SKM-1 treated with dmso at 0.1 percent for 144 hours (cell line): ENCODE measurements around the gene INPP5A.
"Not testable (repeated sequence)": the region's sequence is repeated elsewhere in the genome, so short reads cannot be mapped to it uniquely, and the experiment has no call there.

Experiments
- DNase-seq: peaks from one replicate; lab custom pipeline; 2025; ENCODE audit not compliant: unreplicated experiment; lab: John Stamatoyannopoulos, UW

Gene INPP5A

DNA sequence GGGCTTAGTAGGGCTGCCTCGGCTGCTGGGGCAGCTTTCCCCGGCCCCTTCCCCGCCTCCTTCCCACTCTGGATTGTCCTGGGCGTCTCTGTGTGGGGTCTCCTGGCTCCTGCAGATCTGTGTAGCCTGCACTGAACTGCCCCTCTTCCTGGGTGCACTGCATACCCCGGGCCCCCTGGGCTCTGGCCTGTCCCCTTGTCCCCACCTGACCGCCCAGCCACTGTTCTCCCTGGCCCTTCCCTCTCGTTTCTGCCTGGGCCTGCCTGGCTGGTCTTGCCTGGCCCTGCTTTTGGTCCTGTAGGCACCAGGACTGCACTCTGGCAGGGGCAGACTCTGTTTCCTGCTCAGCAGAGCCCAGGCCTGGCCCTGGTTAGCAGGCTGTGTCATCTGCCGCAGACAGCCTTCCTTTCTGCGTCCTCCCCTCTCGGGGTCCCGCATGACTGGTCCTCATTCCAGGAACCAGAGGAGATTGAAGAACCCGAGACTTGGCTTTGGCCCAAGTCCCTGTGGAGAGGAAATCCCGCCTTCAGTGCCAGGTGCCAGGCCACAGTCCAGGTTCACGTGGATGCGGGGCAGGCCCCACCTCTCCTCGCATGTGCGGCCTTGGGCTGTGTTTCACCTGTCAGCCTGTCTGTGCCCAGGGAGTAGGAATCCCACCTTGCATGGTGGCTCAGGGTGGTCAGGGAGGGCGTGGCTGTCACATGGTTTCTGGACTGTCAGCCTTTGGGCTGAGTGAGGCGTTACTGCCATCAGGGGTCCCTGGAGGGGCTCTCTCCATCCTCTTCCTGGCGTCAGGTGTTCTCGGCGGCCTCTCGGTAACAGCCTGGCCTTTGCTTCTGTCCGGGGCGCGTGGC lies 9.2 kb downstream of the INPP5A start:
- no peak for DNase-seq

DNA sequence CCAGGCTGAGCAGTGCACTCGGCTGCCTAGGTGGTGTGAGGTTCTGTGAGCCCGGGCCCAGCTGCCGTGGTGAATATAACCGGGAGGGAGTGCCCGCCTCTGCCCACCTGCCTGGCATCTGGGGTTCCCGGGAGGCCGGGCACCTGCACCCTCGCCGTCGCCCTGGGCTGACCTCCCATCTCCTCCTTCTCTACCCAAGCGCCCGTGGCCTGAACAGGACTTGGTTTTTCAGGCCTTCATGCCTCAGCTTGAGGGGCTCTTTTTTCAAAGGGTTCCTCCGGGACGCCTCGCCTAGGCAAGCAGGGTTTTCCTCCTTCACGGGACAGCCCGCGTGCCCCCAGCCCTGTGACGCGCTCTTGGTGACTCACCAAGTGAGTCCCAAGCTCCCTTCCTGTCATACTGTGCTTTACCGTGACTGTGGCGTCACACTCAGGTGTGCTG lies 9.9 kb downstream of the INPP5A start:
- DNase-seq = no peak

DNA sequence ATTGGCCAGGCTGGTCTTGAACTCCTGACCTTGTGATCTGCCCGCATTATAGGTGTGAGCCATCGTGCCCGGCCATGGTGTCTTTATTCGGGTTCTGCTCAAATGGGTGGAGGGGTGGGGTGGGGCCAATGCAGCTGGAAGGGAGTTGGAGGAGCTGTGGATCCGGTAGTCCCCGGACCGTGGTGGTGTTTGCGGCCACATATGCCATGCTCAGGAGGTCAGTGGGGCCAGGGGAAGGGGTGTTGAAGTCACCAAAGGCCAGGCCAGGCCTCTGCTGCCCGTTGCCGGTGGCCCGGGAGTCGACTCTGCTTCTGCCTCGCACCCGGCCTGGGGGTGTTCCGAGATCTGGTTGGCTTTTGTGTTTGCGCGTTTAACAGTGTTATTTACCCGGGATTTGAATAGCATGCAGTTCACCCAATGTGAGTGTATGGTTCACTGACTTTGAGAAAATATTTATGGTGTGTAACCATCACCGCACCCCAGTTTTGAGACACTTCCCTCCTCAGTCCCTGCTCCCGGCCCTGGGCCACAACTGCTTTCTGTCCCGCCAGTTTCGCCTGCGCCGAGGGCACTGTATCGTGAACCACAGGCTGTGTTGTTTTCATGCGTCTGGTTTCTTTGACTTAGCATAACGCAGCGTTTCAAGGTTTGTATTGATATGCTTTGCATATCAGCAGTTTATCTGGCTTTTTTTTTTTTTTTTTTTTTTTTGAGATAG lies 10.7 kb downstream of the INPP5A start:
- no peak for DNase-seq

DNA sequence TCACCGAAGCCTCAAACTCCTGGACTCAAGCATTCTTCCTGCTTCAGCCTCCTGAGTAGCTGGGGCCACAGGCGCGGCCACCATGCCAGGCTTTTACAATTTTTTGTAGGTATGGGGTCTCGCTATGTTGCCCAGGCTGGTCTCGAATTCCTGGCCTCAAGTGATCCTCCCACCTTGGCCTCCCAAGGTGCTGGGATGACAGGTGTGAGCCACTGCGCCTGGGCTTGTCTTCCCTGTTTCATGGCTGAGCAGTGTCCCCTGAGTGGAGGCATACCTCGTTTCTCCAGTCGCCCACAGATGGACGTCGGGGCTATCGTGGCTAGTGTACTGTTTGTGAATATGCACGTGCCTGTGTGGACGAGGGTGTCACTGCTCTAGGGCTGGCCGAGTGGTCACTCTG lies 11.3 kb downstream of the INPP5A start:
- DNase-seq = no peak

DNA sequence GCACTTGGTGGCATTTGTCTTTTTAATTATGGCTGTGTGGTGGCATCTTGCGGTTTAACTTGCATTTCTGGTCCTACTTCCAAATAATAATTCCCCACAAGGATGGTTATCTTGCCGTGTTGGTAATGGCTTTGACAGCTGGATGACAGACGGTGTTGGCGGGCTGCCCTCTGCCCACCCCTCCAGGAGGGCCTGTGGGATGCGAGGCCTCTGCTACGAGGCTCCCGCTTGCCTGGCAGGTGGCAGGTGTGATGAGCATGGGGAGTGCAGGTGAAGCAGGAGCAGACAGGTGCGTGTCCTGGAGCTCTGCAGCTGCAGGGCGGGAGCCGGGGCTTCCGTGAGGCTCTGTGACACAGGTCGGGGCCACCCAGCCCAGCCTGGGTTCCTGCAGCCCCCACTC lies 11.8 kb downstream of the INPP5A start:
- no peak for DNase-seq

DNA sequence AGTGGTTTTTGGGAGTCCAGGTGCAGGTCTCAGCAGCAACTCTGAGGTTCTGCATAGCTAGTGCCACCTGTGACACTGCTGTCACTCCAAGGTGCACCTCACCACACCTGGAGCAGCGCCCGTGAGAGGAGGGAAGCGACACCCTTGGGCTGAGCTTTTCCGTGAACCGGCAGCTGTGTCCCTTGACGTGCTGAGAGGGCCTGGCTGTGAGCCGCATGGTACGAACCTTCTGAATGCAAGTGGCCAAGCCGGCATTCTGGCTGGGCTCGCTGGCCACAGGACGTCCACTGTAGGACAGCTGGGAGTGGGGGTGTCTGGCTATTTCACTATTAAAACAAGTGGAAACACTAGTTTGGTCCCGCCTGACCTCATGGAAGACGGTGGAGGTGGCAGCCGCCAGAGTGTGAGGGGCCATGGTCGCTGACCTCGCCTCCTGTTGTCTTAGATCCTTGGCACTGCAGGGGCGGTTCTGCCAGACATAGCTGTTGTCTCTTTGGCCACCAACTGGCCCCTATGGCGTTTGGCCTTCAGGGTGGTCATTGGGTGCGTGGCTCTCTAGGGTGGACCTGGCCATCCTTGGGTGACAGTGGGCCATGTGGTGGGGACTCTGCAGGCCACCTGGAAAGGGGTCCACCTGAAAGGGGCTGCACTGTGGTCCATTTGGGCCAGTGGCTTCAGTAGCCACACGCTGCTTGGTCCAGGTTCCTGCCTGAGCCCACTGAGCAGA lies 12.9 kb downstream of the INPP5A start:
- no peak for DNase-seq

DNA sequence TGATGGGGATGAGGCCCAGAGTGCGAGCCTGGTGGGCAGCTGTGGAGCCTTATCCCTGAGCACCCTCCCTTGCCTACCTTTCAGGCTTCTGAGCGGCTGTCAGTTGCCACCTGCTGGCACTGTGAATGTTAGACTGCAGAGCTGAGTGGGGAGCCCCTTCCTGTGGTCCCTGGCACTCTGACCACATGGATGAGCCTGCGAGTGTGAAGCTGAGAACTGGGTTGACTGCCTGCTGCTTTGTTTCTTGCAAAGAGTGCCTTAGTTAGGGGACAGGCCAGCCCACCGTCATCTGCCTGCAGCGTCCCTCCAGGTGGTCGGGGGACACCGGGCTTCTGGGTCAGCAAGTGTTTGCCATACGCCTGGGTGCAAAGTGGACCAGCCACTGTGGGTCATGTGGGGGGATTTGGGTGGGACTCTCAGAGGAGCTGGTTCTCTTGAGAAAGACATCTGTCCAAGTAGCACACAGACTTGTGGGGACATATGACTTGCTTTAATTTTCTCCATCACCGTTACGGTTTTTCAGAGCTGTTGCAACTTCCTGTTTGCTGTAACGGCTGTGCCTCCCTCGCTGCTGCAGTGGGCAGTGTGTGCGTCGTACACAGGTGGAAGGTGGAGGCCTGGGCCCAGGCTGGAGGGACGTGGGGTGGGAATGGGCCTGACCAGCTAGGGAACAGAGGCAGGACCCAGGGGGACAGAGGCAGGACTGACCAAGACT lies 13.7 kb downstream of the INPP5A start:
- DNase-seq = peak; percentile 87

DNA sequence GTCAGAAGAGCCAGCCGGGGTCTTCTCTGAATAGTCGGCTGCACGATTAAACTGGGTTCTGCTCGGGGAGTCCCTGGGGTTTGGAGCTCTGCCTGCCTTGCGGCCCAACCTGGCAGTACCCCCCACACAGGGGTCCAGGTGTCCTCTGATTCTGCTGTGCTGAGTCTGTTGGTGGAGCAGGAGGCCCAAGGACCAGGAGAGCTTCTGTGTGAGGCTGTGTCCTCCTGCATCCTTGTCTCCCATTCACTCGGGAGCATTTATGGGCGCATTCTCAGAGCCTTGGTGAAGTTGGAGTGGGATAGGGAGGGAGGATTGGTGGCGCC lies 14.2 kb downstream of the INPP5A start:
- no peak for DNase-seq

DNA sequence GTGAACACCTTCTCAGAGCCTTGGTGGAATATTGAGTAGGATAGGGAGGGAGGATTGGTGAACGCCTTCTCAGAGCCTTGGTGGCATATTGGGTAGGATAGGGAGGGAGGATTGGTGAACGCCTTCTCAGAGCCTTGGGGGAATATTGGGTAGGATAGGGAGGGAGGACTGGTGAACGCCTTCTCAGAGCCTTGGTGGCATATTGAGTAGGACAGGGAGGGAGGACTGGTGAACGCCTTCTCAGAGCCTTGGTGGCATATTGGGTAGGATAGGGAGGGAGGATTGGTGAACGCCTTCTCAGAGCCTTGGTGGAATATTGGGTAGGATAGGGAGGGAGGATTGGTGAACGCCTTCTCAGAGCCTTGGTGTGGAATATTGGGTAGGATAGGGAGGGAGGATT lies 15.0 kb downstream of the INPP5A start:
- DNase-seq = not testable (repeated sequence)

DNA sequence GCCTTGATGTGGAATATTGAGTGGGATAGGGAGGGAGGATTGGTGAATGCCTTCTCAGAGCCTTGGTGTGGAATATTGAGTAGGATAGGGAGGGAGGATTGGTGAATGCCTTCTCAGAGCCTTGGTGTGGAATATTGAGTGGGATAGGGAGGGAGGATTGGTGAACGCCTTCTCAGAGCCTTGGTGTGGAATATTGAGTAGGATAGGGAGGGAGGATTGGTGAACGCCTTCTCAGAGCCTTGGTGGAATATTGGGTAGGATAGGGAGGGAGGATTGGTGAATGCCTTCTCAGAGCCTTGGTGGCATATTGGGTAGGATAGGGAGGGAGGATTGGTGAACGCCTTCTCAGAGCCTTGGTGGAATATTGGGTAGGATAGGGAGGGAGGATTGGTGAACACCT lies 16.0 kb downstream of the INPP5A start:
- not testable (repeated sequence) for DNase-seq

DNA sequence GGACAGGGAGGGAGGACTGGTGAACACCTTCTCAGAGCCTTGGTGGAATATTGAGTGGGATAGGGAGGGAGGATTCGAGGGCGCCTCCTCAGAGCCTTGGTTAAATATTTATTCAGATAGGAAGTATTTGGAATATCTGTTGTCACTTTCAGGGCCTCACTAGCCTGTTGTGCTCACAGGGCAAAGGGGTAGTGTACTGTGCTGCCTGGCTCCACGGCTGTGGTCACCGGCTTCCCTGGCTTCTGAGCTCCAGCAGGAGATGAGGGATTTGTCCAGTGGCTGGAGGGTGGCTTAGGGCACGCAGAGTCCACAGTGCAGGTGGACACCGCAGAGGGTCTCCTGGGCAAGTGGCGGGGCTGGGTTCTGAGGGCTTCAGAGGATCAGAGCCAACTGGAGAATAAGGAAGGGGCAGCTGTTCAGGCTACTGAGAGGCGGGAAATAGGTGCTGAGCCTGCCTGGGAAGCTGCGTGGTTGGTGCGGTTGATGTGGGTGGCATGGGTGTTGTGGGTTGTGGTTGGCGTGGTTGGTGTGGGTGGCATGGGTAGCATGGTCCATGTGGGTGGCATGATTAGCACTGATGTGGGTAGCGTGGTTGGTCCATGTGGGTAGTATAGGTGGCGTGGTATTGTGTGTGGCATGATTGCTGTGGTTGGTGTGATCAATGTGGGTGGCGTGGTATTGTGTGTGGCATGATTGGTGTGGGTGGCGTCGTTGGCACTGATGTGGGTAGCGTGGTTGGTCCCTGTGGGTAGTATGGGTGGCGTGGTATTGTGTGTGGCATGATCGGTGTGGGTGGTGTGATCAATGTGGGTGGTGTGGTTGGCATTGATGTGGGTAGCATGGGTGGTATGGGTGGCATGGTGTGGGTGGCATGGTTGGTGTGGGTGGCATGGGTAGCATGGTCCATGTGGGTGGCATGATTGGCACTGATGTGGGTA lies 16.7 kb downstream of the INPP5A start:
- DNase-seq = no peak

DNA sequence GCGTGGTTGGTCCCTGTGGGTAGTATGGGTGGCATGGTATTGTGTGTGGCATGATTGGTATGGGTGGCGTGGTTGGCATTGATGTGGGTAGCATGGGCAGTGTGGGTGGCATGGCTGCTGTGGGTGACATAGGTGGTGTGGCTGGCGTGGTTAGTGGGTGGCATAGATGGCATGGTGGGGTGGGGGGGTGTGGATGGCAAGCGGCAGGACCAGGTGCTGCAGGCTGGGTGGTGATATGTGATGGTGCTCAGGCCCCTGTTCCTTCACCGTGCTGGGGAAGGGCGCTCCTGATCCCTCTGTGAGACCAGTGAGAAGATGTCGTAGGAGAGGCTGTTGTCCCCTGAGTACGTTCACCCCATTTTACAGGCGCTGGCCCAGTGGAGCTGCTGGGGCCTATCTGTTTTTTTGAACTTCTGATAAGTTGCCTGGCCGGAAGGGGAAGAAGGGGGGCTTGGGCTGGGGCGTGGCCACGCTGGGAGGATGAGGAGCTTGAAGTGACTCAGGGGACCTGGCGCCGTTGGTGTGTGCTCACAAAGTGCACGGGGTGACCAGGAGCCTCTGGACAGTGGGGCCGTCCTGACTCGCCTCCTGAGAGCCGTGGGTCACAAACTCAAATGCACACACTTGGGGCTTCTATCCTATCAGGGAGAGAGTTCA lies 17.5 kb downstream of the INPP5A start:
- DNase-seq = no peak

DNA sequence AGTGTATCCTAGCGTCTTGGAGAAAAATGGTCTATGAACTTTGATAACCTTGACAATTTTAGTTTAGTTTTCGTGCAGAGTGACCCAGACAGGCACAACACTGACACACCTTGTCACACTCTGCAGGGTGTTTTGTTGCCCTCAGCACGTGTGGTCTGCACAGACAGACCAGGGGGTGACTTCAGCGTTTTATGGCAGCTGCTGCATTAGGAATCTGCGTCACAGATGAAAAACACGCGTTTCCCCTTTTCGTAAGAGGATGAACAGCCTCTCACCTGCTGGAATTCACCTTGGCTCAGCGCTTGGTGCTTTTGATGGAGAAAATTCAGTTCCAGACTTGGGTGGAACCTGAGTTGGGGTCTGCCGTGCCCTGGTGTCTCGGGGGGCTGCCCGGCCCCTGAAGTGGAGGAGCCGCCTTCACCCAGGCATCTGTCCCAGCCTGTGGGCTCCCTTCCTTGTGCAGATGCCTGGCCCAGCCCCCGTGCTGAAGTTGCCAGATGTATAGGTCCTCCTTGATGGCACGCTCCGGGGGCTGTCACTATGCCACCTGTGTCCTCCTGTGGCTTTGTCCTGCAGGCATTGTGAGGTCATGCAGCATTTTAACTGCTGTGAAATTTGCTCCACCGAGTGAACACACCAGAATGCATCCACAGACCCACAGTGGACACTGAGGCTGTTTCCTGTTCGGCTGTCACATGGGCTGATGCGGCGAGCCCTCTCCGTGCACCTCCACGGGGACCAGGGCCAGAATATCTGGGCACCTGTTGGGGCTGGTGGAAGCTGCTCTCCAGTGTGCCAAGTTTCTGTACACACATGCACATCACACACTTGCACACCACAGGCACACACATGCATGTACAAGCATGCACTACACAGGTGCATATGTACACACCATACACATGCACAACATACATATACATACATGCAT lies 18.3 kb downstream of the INPP5A start:
- no peak for DNase-seq

DNA sequence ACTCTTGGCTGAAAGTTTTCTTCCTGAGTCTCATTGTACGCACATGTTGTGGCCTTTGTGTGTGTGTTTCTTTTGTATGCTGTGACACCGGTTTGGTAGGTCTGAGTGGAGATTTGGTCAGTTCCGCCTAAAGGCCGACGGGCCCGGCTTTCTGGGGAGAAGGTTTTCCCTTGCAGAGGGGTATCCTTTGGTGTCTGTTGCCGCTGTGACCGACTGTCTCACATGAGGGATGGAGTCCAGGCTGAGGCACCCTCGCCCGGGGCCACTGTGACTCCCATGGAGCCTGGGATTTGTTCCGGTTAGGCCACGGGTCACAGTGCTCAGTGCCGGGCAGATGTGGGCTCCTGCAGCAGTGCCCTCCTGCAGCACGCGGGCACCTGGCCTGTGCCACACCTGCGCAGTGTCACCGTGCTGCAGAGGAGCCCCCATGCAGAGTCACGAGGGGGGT lies 19.4 kb downstream of the INPP5A start:
- no peak for DNase-seq

DNA sequence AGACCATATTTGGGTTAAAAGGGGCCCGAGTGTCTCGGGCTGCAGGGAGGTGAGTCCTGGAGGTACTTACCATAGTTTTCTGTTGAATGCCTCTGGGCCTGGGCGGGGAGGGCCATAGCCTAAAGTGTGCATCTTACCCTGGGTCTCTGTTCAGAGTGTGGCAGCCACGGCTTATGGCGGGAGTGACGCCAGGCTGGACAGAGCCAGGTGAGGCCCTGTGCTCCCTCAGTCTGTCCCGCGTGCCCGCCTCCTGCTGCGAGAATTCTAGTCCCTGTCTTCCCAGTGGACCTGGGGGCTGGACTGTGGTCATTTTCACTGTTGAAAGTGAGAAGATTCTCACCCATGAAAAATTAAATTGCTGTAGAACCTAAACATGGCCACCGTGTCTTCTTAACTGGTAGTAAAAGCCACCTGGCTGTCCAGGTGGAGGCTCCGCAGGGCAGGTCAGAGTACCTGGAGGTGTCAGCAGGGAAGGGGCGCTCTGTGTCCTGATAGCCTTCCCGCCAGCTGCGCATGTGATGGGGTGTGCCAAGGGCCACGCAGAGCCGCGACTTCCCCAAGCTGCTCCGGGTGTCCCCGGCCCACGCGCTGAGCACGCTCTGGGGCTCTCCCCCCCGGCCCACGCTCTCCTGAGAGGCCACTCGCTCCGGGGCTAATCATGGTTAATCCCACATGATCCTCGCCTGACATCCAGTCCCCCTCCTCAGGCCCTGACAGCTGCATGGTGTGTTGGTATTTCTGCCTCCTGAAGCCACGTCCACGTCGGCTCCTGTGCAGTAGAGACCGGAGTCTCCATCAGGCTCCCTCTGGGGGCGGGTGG lies 20.3 kb downstream of the INPP5A start:
- DNase-seq = no peak

DNA sequence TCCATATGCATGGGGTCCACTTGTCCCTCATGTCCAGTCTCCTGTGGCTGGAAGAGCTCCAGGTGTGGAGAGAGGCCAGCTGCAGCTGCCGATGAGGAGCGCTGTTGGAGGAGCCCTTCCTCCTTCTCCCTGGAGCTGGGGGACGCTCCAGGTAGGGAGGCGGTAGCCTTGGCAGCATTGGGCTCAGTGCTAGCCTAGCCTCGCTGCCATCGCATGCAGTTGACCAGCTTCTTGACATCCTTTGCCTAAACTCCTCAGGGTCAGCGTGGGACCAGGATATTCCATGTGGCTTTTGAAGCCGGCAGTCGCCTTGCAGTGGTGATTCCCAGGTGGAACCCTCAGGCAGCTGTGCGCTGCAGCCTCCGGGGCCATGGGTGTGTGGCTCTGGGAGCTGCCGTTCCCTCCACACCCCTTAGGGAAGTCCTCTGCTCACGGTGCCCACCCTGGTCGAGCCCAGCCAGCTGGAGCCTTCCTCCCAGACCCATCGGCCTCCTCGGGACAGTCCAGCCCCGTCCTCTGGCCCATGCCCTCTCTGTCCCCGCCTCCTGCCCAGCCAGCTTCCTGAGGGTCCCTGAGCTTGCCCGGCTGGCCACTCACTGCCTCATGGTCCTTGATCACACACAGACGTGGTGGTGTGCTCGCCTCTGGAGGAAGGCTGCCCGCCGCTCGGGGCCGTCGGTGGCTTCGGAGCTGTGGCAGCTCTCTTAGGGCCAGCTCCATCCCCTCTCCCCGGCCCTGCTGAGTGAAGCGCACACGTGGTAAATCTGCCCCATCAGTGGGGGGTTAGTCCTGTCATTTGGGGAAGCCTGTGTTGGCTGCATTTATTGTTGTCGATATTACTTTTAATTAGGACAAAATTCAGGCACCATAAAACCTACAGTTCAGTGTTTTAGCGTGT lies 21.2 kb downstream of the INPP5A start:
- DNase-seq = no peak

DNA sequence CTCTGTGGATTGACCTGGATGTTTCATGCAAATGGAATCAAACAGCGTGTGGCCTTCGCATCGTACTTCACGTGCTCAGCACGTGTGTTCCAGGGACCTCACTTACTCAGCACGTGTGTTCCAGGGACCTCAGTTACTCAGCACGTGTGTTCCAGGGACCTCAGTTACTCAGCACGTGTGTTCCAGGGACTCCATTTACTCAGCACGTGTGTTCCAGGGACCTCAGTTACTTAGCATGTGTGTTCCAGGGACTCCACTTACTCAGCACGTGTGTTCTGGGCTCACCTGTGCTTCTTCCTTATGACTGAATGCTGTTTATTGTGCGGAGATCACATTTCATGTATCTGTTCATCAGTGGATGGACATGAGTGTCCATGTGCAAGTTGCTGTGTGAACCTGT lies 22.0 kb downstream of the INPP5A start:
- DNase-seq = no peak
